HCT116 (cell line): Measurements from ENCODE around the gene LRRC4C. TPM values are rescaled to one million over a fixed set of nuclear protein-coding genes. Genes with fewer than 3 reads are reported as not detected.

Source experiments
- ATAC-seq: fragments of 200-7000 bp; cut with Tn5 transposase; 2 replicates; pipeline ENCODE4 v1.9.1; 2020; ENCODE audit warnings: mild to moderate bottlenecking, moderate library complexity
- BruUV-seq: library from RNA; stranded (reverse); fragments of 400-500 nt; replicated peaks from 2 replicates; lab custom pipeline; 2021; lab: Mats Ljungman, UMichigan
- CTCF ChIA-PET: fragments of 300-600 bp; sonication (Branson Sonifier 250); formaldehyde crosslinking; loops from one replicate; lab custom pipeline; 2021; ENCODE audit warnings: antibody characterized with exemption; lab: Charles Lee
- POLR2A ChIA-PET: fragments of 300-600, 350-600 bp; sonication (Branson Sonifier 250); formaldehyde crosslinking; loops from one replicate; lab custom pipeline; 2021; ENCODE audit warnings: antibody characterized with exemption; lab: Charles Lee
- RAD21 ChIA-PET, 2 experiments: fragments of 300-600 bp; sonication (Branson Sonifier 250); formaldehyde crosslinking; loops; one replicate each; lab custom pipeline; 2023; ENCODE audit warnings: low total read pairs in 2 of 2; ENCODE audit not compliant: uncharacterized antibody in 2 of 2, unreplicated experiment in 2 of 2, low non-redundant PET in 1 of 2; lab: Charles Lee
- DNase-seq: peaks from one replicate; pipeline ENCODE4 v3.0.0-alpha.2; 2010; ENCODE audit warnings: low read depth, low spot score
- H2AFZ ChIP-seq: fragments of 200-600 bp; shearing (Covaris generic), sonication (generic); 2 replicates; pipeline ENCODE4 v1.6.1; 2017; ENCODE audit warnings: low read depth, mixed run types, mixed read lengths, antibody characterized with exemption, low read length; ENCODE audit not compliant: poor library complexity, severe bottlenecking
- H3K27ac ChIP-seq: 2 replicates; pipeline ENCODE4 v1.5.1; 2012; ENCODE audit warnings: low read depth, low read length
- H3K27me3 ChIP-seq: fragments of 200-600 bp; sonication (generic); 2 replicates; pipeline ENCODE4 v1.6.1; 2016; ENCODE audit warnings: mixed run types, low read length, mixed read lengths; ENCODE audit not compliant: insufficient read depth
- H3K36me3 ChIP-seq, 2 experiments: fragments of 200-500 bp in 1 of 2; fragments of 200-600 bp in 1 of 2; sonication (Bioruptor generic) in 1 of 2; sonication (generic) in 1 of 2; 2 replicates each; pipeline versions ENCODE4 v1.5.1 to v1.6.1; 2014 to 2016; ENCODE audit warnings: low read length in 2 of 2, inconsistent platforms in 1 of 2, mixed read lengths in 1 of 2, mixed run types in 1 of 2; ENCODE audit not compliant: insufficient read depth in 2 of 2, control insufficient read depth in 1 of 2
- H3K4me1 ChIP-seq, 2 experiments: fragments of 200-600 bp in 1 of 2; sonication (generic) in 1 of 2; 2 replicates each; pipeline versions ENCODE4 v1.5.1 to v1.6.1; 2012 to 2017; ENCODE audit warnings: low read length in 2 of 2, inconsistent platforms in 1 of 2, mild to moderate bottlenecking in 1 of 2, mixed read lengths in 1 of 2, mixed run types in 1 of 2, moderate library complexity in 1 of 2; ENCODE audit not compliant: insufficient read depth in 2 of 2, control insufficient read depth in 1 of 2
- H3K4me2 ChIP-seq: fragments of 200-600 bp; sonication (generic); 2 replicates; pipeline ENCODE4 v1.6.1; 2017; ENCODE audit warnings: mixed run types, low read length, mixed read lengths
- H3K4me3 ChIP-seq, 2 experiments: fragments of 200-600 bp in 1 of 2; sonication (generic) in 1 of 2; replicated peaks in 1 of 2; 2 replicates each; pipeline ENCODE4 v1.5.1; 2011 to 2016; ENCODE audit warnings: low read length in 2 of 2, control low read depth in 1 of 2, low read depth in 1 of 2, mild to moderate bottlenecking in 1 of 2, mixed read lengths in 1 of 2, mixed run types in 1 of 2
- H3K79me2 ChIP-seq: fragments of 200-600 bp; sonication (generic); 2 replicates; pipeline ENCODE4 v1.6.1; 2017; ENCODE audit warnings: mild to moderate bottlenecking, mixed run types, low read length, moderate library complexity, mixed read lengths; ENCODE audit not compliant: insufficient read depth
- H3K9ac ChIP-seq: fragments of 200-600 bp; sonication (generic); 2 replicates; pipeline ENCODE4 v1.6.1; 2016; ENCODE audit warnings: low read length, mixed read lengths
- H3K9me2 ChIP-seq: fragments of 200-600 bp; sonication (generic), shearing (Covaris generic); 2 replicates; pipeline ENCODE4 v1.6.1; 2017; ENCODE audit warnings: mixed run types, mild to moderate bottlenecking, moderate library complexity; ENCODE audit not compliant: insufficient read depth
- H3K9me3 ChIP-seq, 2 experiments: fragments of 200-500 bp in 1 of 2; fragments of 200-600 bp in 1 of 2; sonication (Bioruptor generic) in 1 of 2; sonication (generic) in 1 of 2; 2 replicates each; pipeline ENCODE4 v1.6.1; 2014 to 2017; ENCODE audit warnings: low read length in 2 of 2, mixed read lengths in 2 of 2, inconsistent platforms in 1 of 2, low read depth in 1 of 2, mild to moderate bottlenecking in 1 of 2, mixed run types in 1 of 2, moderate library complexity in 1 of 2; ENCODE audit not compliant: control insufficient read depth in 1 of 2, insufficient read depth in 1 of 2
- H4K20me1 ChIP-seq: fragments of 200-600 bp; sonication (generic), shearing (Covaris generic); 2 replicates; pipeline ENCODE4 v1.6.1; 2017; ENCODE audit warnings: mixed run types, mild to moderate bottlenecking, moderate library complexity; ENCODE audit not compliant: insufficient read depth
- CTCF ChIP-seq, 3 experiments: fragments of 200-600 bp in 1 of 3; sonication (generic) in 1 of 3; IDR thresholded peaks in 2 of 3; conservative IDR thresholded peaks in 1 of 3; 2 replicates each; pipeline ENCODE4 v1.5.1; 2012 to 2017; ENCODE audit warnings: low read depth in 2 of 3, low read length in 2 of 3, antibody characterized with exemption in 1 of 3, borderline replicate concordance in 1 of 3, control low read depth in 1 of 3, mild to moderate bottlenecking in 1 of 3, mixed read lengths in 1 of 3, mixed run types in 1 of 3, moderate library complexity in 1 of 3; ENCODE audit not compliant: insufficient read depth in 1 of 3
- EZH2phosphoT487 ChIP-seq: fragments of 200-600 bp; IDR thresholded peaks from 2 replicates; pipeline ENCODE4 v1.6.1; 2018; ENCODE audit warnings: antibody characterized with exemption, borderline replicate concordance
- FOSL1 ChIP-seq: IDR thresholded peaks from 2 replicates; pipeline ENCODE4 v1.6.1; 2012; ENCODE audit warnings: low read depth
- MAX ChIP-seq: IDR thresholded peaks from 2 replicates; pipeline ENCODE4 v1.6.1; 2012
- POLR2A ChIP-seq: IDR thresholded peaks from 2 replicates; pipeline ENCODE4 v1.7.0; 2011; ENCODE audit warnings: borderline replicate concordance; ENCODE audit not compliant: insufficient read depth, insufficient read length; ENCODE audit errors: extremely low read depth
- POLR2AphosphoS5 ChIP-seq: IDR thresholded peaks from 2 replicates; pipeline ENCODE4 v1.6.1; 2011; ENCODE audit warnings: mild to moderate bottlenecking, low read depth, low read length, moderate library complexity
- REST ChIP-seq: IDR thresholded peaks from 2 replicates; pipeline ENCODE4 v1.6.1; 2012; ENCODE audit warnings: low read depth
- TCF7L2 ChIP-seq: IDR thresholded peaks from 2 replicates; pipeline ENCODE4 v1.7.0; 2011; ENCODE audit warnings: borderline replicate concordance, inconsistent platforms; ENCODE audit not compliant: insufficient read depth, insufficient read length; ENCODE audit errors: extremely low read depth
- intact Hi-C: fragments of 100-400 bp; cut with micrococcal nuclease; formaldehyde crosslinking; loops from 2 replicates; pipeline ENCODE4 v1.10.0; 2022
- total RNA-seq: library from RNA; stranded (reverse); gene quantifications from one replicate; pipeline ENCODE4 v1.2.1, GENCODE V29; 2021; ENCODE audit not compliant: unreplicated experiment

LRRC4C gene
- total RNA-seq, 1 experiment from 2014 or later = not detected

- TF ChIP-seq CTCF (IDR thresholded peaks at IDR 0.05 in 2 of 3, conservative IDR thresholded peaks at IDR 0.05 in 1 of 3; ENCODE audit: borderline replicate concordance in 1 of 3, insufficient read depth in 1 of 3, low read depth in 2 of 3, low read length in 2 of 3) (no peak), POLR2AphosphoS5 (no peak), FOSL1 (no peak), MAX (no peak), TCF7L2 (no peak), REST (no peak), EZH2phosphoT487 (no peak), POLR2A (no peak)
- Histone ChIP-seq H3K9me3 (peaks cover 0 to 25% of the 10 kb centered on the region in 2 experiments; a peak in 2 of 4 replicates), H3K4me2 (no peak overlapping the region), H3K79me2 (no peaks in the 10 kb centered on the region), H3K27ac (no peak overlapping the region), H3K4me1 (no peaks in the 10 kb centered on the region), H4K20me1 (no peaks in the 10 kb centered on the region), H3K9ac (no peak overlapping the region), H3K4me3 (no peak overlapping the region), H3K9me2 (no peaks in the 10 kb centered on the region), H2AFZ (no peak overlapping the region), H3K27me3 (no peaks in the 10 kb centered on the region), H3K36me3 (no peaks in the 10 kb centered on the region)
- intact Hi-C loops = no loop called here
- DNase-seq (no peak), ATAC-seq (no peak)
- BruUV-seq = no TSS peak
- ChIA-PET CTCF (no interaction called here), RAD21 (no interaction called here), POLR2A (no interaction called here)
Measured at GRCh38 chr11:41045266-41045665, 414.2 kb downstream of the LRRC4C start.
